Measurements from ENCODE around the gene GTPBP6.

DNA sequence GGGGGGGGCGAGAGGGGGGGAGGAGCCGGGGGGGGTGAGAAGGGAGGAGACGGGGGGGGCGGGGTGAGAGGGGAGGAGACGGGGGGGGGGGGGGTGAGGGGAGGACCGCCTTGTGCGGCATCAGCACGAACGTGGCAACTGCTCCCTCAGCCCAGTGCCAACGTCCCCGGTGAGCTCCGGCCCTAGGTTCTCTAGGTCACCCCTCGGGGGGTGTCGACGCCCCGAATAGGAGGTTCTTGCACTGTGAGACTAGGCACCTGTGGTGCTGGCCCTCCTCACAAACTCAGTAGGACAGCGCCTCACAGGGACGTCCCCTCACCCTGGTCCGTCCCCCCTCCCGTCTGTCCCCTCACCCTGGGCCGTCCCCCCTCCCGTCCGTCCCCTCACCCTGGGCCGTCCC, 21.5 kb upstream of the GTPBP6 start:
- TF ChIP-seq, protein P1, sequence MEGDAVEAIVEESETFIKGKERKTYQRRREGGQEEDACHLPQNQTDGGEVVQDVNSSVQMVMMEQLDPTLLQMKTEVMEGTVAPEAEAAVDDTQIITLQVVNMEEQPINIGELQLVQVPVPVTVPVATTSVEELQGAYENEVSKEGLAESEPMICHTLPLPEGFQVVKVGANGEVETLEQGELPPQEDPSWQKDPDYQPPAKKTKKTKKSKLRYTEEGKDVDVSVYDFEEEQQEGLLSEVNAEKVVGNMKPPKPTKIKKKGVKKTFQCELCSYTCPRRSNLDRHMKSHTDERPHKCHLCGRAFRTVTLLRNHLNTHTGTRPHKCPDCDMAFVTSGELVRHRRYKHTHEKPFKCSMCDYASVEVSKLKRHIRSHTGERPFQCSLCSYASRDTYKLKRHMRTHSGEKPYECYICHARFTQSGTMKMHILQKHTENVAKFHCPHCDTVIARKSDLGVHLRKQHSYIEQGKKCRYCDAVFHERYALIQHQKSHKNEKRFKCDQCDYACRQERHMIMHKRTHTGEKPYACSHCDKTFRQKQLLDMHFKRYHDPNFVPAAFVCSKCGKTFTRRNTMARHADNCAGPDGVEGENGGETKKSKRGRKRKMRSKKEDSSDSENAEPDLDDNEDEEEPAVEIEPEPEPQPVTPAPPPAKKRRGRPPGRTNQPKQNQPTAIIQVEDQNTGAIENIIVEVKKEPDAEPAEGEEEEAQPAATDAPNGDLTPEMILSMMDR (IDR thresholded peaks at IDR 0.05) = no peak
- TF ChIP-seq, protein P2, sequence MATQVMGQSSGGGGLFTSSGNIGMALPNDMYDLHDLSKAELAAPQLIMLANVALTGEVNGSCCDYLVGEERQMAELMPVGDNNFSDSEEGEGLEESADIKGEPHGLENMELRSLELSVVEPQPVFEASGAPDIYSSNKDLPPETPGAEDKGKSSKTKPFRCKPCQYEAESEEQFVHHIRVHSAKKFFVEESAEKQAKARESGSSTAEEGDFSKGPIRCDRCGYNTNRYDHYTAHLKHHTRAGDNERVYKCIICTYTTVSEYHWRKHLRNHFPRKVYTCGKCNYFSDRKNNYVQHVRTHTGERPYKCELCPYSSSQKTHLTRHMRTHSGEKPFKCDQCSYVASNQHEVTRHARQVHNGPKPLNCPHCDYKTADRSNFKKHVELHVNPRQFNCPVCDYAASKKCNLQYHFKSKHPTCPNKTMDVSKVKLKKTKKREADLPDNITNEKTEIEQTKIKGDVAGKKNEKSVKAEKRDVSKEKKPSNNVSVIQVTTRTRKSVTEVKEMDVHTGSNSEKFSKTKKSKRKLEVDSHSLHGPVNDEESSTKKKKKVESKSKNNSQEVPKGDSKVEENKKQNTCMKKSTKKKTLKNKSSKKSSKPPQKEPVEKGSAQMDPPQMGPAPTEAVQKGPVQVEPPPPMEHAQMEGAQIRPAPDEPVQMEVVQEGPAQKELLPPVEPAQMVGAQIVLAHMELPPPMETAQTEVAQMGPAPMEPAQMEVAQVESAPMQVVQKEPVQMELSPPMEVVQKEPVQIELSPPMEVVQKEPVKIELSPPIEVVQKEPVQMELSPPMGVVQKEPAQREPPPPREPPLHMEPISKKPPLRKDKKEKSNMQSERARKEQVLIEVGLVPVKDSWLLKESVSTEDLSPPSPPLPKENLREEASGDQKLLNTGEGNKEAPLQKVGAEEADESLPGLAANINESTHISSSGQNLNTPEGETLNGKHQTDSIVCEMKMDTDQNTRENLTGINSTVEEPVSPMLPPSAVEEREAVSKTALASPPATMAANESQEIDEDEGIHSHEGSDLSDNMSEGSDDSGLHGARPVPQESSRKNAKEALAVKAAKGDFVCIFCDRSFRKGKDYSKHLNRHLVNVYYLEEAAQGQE (IDR thresholded peaks at IDR 0.05; ENCODE audit: insufficient read depth in 1 of 2, low read depth in 2 of 2, low read length in 1 of 2) = no peak
- no peak for TF ChIP-seq TCF7L2 (IDR thresholded peaks at IDR 0.05; ENCODE audit: low read depth, low read length)

Measured in Panc1 (cell line).